Mesothelial cell of epicardium (in vitro differentiated cells): Measurements from ENCODE around the gene RASSF4. TPM values are rescaled to one million over a fixed set of nuclear protein-coding genes. Genes with fewer than 3 reads are reported as not detected.
A peak's percentile ranks its signal among the peaks of the same experiment; 100 is the strongest.

Experiments
- DNase-seq, 2 experiments: peaks; one replicate each; pipeline ENCODE4 v3.0.0; 2021; ENCODE audit warnings: low spot score in 2 of 2; ENCODE audit not compliant: unreplicated experiment in 2 of 2
- H3K27ac Mint-ChIP-seq: 2 replicates; pipeline ENCODE4 v1.8.0; 2021; ENCODE audit warnings: mixed read lengths
- H3K27me3 Mint-ChIP-seq: 2 replicates; pipeline ENCODE4 v1.8.0; 2021; ENCODE audit warnings: low read depth, mixed read lengths
- H3K36me3 Mint-ChIP-seq: 2 replicates; pipeline ENCODE4 v1.8.0; 2021; ENCODE audit warnings: mixed read lengths
- H3K4me1 Mint-ChIP-seq: 2 replicates; pipeline ENCODE4 v1.8.0; 2021; ENCODE audit warnings: mixed read lengths
- H3K4me3 Mint-ChIP-seq: 2 replicates; pipeline ENCODE4 v1.8.0; 2021; ENCODE audit warnings: mild to moderate bottlenecking, moderate library complexity, mixed read lengths
- H3K9me3 Mint-ChIP-seq: 2 replicates; pipeline ENCODE4 v1.8.0; 2021; ENCODE audit warnings: mixed read lengths
- CTCF ChIP-seq: fragments of 200-600 bp; sonication (generic); IDR thresholded peaks from one replicate; pipeline ENCODE4 v1.5.0; 2021; ENCODE audit warnings: antibody characterized with exemption; ENCODE audit not compliant: unreplicated experiment
- total RNA-seq: library from RNA; stranded (reverse); gene quantifications from 3 replicates; pipeline ENCODE4 v1.2.1, GENCODE V29; 2021

Gene RASSF4
- total RNA-seq, 1 donor from 2014 or later, result 16.3 TPM

GRCh38 chr10:44924261-44925040 is 35.2 kb upstream of the RASSF4 start:
- DNase-seq, result no peak
- no peak overlapping the region for H3K27ac Mint-ChIP-seq
- peaks cover 3% of the 10 kb centered on the region for H3K36me3 Mint-ChIP-seq
- H3K4me3 Mint-ChIP-seq, result no peak overlapping the region
- H3K9me3 Mint-ChIP-seq, result no peaks in the 10 kb centered on the region
- peaks cover 4% of the 10 kb centered on the region for H3K27me3 Mint-ChIP-seq
- TF ChIP-seq CTCF, result no peak
- H3K4me1 Mint-ChIP-seq, result no peaks in the 10 kb centered on the region

- DNase-seq, result no peak
- H3K9me3 Mint-ChIP-seq, result no peaks in the 10 kb centered on the region
These were observed 34.4 kb upstream of the RASSF4 start for GRCh38 chr10:44925224-44925623.

GRCh38 chr10:44925811-44926750 is 33.5 kb upstream of the RASSF4 start:
- Mint-ChIP-seq H3K4me1 (no peaks in the 10 kb centered on the region), H3K27ac (no peak overlapping the region), H3K27me3 (peaks cover 8% of the 10 kb centered on the region), H3K9me3 (no peaks in the 10 kb centered on the region), H3K36me3 (peaks cover 2% of the 10 kb centered on the region), H3K4me3 (no peak overlapping the region)
- DNase-seq, result no peak
- no peak for TF ChIP-seq CTCF

More at GRCh38 chr10:44925224-44925623, 34.4 kb upstream of the RASSF4 start:
- TF ChIP-seq CTCF, result peak; percentile 33
- Mint-ChIP-seq H3K36me3 (peaks cover 3% of the 10 kb centered on the region), H3K27me3 (peaks cover 8% of the 10 kb centered on the region), H3K4me3 (no peak overlapping the region), H3K27ac (no peak overlapping the region), H3K4me1 (no peaks in the 10 kb centered on the region)

GRCh38 chr10:44926751-44927351 is 32.8 kb upstream of the RASSF4 start:
- TF ChIP-seq CTCF, result no peak
- no peak overlapping the region for H3K4me3 Mint-ChIP-seq
- peaks cover 2% of the 10 kb centered on the region for H3K36me3 Mint-ChIP-seq
- no peaks in the 10 kb centered on the region for H3K4me1 Mint-ChIP-seq
- no peaks in the 10 kb centered on the region for H3K9me3 Mint-ChIP-seq
- H3K27ac Mint-ChIP-seq, result no peak overlapping the region
- no peak for DNase-seq
- H3K27me3 Mint-ChIP-seq, result peaks cover 8% of the 10 kb centered on the region

GRCh38 chr10:44927352-44927751 is 32.2 kb upstream of the RASSF4 start:
- DNase-seq, result no peak
- Mint-ChIP-seq H3K4me3 (no peak overlapping the region), H3K27me3 (peaks cover 8% of the 10 kb centered on the region), H3K4me1 (no peaks in the 10 kb centered on the region), H3K9me3 (no peaks in the 10 kb centered on the region), H3K36me3 (peaks cover 2% of the 10 kb centered on the region), H3K27ac (no peak overlapping the region)
- TF ChIP-seq CTCF, result no peak
